ENCODE results near the gene TNFRSF1A. TPM values are rescaled to one million over a fixed set of nuclear protein-coding genes. Genes with fewer than 3 reads are reported as not detected.

Gene TNFRSF1A
- total and polyA plus RNA-seq, 2 of the 13 experiments (the other 11 are each of a cell fraction or from before 2014, with no cell fraction given), result 41.5 to 61.2 TPM

- TF ChIP-seq FOXM1 (CRISPR knock-in tag; IDR thresholded peaks at IDR 0.05), result no peak
- TF ChIP-seq POLR2AphosphoS2 (IDR thresholded peaks at IDR 0.05; ENCODE audit: low read depth, low read length), result no peak
- 0 out of 2 replicates have a peak, but pooled peaks have one; percentile 16 for TF ChIP-seq ZNF205 (CRISPR knock-in tag; IDR thresholded peaks at IDR 0.05)
- TF ChIP-seq MXI1 (IDR thresholded peaks at IDR 0.05; ENCODE audit: borderline replicate concordance, low read depth, low read length), result peak; percentile 66; the same call in 1 of the 3 replicates
- peak; percentile 18; the same call in 1 of the 2 replicates for TF ChIP-seq ELF1 (CRISPR knock-in tag; IDR thresholded peaks at IDR 0.05)
- TF ChIP-seq ZNF766 (CRISPR knock-in tag; IDR thresholded peaks at IDR 0.05; ENCODE audit: borderline replicate concordance), result peak; percentile 43; the same call in 1 of the 2 replicates
- TF ChIP-seq THRA (CRISPR knock-in tag; IDR thresholded peaks at IDR 0.05; ENCODE audit: borderline replicate concordance), result peak; percentile 90; the same call in 1 of the 2 replicates
- no peak for TF ChIP-seq ZNF652 (CRISPR knock-in tag; IDR thresholded peaks at IDR 0.05; ENCODE audit: borderline replicate concordance, low read depth)
- TF ChIP-seq, protein P1, sequence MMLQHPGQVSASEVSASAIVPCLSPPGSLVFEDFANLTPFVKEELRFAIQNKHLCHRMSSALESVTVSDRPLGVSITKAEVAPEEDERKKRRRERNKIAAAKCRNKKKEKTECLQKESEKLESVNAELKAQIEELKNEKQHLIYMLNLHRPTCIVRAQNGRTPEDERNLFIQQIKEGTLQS (CRISPR knock-in tag; IDR thresholded peaks at IDR 0.05), result no peak
- no peak for TF ChIP-seq GABPA (IDR thresholded peaks at IDR 0.05; ENCODE audit: low read depth, low read length)
- TF ChIP-seq GABPA (CRISPR knock-in tag; IDR thresholded peaks at IDR 0.05; ENCODE audit: low read depth), result no peak
- 0 out of 2 replicates have a peak, but pooled peaks have one; percentile 26 for TF ChIP-seq HMG20B (CRISPR knock-in tag; conservative IDR thresholded peaks at IDR 0.05)
- TF ChIP-seq HNRNPL (IDR thresholded peaks at IDR 0.05; ENCODE audit: low read depth, low read length), result no peak
- no peak for TF ChIP-seq HMGXB3 (CRISPR knock-in tag; IDR thresholded peaks at IDR 0.05; ENCODE audit: borderline replicate concordance)
- TF ChIP-seq AGO1 (IDR thresholded peaks at IDR 0.05; ENCODE audit: low read depth, low read length, poor library complexity, severe bottlenecking), result no peak
- TF ChIP-seq HMG20A (CRISPR knock-in tag; IDR thresholded peaks at IDR 0.05; ENCODE audit: borderline replicate concordance), result peak; percentile 27; the same call in 1 of the 2 replicates
- TF ChIP-seq, protein P2, sequence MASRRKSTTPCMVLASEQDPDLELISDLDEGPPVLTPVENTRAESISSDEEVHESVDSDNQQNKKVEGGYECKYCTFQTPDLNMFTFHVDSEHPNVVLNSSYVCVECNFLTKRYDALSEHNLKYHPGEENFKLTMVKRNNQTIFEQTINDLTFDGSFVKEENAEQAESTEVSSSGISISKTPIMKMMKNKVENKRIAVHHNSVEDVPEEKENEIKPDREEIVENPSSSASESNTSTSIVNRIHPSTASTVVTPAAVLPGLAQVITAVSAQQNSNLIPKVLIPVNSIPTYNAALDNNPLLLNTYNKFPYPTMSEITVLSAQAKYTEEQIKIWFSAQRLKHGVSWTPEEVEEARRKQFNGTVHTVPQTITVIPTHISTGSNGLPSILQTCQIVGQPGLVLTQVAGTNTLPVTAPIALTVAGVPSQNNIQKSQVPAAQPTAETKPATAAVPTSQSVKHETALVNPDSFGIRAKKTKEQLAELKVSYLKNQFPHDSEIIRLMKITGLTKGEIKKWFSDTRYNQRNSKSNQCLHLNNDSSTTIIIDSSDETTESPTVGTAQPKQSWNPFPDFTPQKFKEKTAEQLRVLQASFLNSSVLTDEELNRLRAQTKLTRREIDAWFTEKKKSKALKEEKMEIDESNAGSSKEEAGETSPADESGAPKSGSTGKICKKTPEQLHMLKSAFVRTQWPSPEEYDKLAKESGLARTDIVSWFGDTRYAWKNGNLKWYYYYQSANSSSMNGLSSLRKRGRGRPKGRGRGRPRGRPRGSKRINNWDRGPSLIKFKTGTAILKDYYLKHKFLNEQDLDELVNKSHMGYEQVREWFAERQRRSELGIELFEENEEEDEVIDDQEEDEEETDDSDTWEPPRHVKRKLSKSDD (CRISPR knock-in tag; IDR thresholded peaks at IDR 0.05; ENCODE audit: low read depth), result no peak
- peak; percentile 29; the same call in 1 of the 2 replicates for TF ChIP-seq KAT8 (CRISPR knock-in tag; IDR thresholded peaks at IDR 0.05)
- no peak for TF ChIP-seq SMAD1 (CRISPR knock-in tag; IDR thresholded peaks at IDR 0.05; ENCODE audit: borderline replicate concordance, low read depth)
Measured at GRCh38 chr12:6370994-6371754, 29.3 kb upstream of the TNFRSF1A start (continued).
